ENCODE measurements around the gene C10orf53.

GRCh38 chr10:49668684-49669083 lies 10.8 kb upstream of the C10orf53 start:
- TF ChIP-seq, protein P1, sequence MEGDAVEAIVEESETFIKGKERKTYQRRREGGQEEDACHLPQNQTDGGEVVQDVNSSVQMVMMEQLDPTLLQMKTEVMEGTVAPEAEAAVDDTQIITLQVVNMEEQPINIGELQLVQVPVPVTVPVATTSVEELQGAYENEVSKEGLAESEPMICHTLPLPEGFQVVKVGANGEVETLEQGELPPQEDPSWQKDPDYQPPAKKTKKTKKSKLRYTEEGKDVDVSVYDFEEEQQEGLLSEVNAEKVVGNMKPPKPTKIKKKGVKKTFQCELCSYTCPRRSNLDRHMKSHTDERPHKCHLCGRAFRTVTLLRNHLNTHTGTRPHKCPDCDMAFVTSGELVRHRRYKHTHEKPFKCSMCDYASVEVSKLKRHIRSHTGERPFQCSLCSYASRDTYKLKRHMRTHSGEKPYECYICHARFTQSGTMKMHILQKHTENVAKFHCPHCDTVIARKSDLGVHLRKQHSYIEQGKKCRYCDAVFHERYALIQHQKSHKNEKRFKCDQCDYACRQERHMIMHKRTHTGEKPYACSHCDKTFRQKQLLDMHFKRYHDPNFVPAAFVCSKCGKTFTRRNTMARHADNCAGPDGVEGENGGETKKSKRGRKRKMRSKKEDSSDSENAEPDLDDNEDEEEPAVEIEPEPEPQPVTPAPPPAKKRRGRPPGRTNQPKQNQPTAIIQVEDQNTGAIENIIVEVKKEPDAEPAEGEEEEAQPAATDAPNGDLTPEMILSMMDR (IDR thresholded peaks at IDR 0.05), result no peak
- TF ChIP-seq GABPA (IDR thresholded peaks at IDR 0.05; ENCODE audit: low read depth), result no peak
- TF ChIP-seq POLR2AphosphoS5 (IDR thresholded peaks at IDR 0.05; ENCODE audit: low read depth, low read length), result no peak
- TF ChIP-seq RAD21 (IDR thresholded peaks at IDR 0.05; ENCODE audit: low read length), result peak; percentile 24
- no peak for TF ChIP-seq TAF1 (IDR thresholded peaks at IDR 0.05; ENCODE audit: borderline replicate concordance, low read depth, low read length)
- no peak for TF ChIP-seq ZBTB33 (IDR thresholded peaks at IDR 0.05; ENCODE audit: borderline replicate concordance, low read depth)
- TF ChIP-seq USF1 (IDR thresholded peaks at IDR 0.05; ENCODE audit: borderline replicate concordance, low read depth), result no peak
